Measurements from ENCODE around the gene GALNT2. TPM values are rescaled to one million over a fixed set of nuclear protein-coding genes. Genes with fewer than 3 reads are reported as not detected.

Gene GALNT2
- total and polyA plus RNA-seq, 10 of the 15 experiments (the other 5 are each of a cell fraction or from before 2014, with no cell fraction given): 0.52 to 27.7 (median 16.3) TPM

- no peak for TF ChIP-seq BCLAF1 (IDR thresholded peaks at IDR 0.05)
- no peak for TF ChIP-seq SIX5 (IDR thresholded peaks at IDR 0.05; ENCODE audit: low read depth, low read length, severe bottlenecking)
- peak; percentile 15 for TF ChIP-seq CUX1 (IDR thresholded peaks at IDR 0.05; ENCODE audit: insufficient replicate concordance, low read depth, low read length)
- no peak for TF ChIP-seq MTA3 (IDR thresholded peaks at IDR 0.05; ENCODE audit: borderline replicate concordance, low read length)
- TF ChIP-seq PML (IDR thresholded peaks at IDR 0.05; ENCODE audit: low read length): no peak
- 0 out of 2 replicates have a peak, but pooled peaks have one; percentile 51 for TF ChIP-seq NBN (IDR thresholded peaks at IDR 0.05)
- no peak for TF ChIP-seq TBL1XR1 (IDR thresholded peaks at IDR 0.05; ENCODE audit: low read depth, low read length)
Measured at GRCh38 chr1:230149751-230150584, 82.9 kb downstream of the GALNT2 start (continued).
